Testis (tissue), 3 donors: ENCODE data around the gene KRTAP4-9. TPM values are rescaled to one million over a fixed set of nuclear protein-coding genes. Genes with fewer than 3 reads are reported as not detected.
"Not testable (repeated sequence)": the region's sequence is repeated elsewhere in the genome, so short reads cannot be mapped to it uniquely, and the experiment has no call there.

Experiments
- DNase-seq: peaks from one replicate; pipeline ENCODE4 v3.0.0-alpha.2; 2019
- H3K27ac ChIP-seq, 2 donors: fragments of 200-600 bp; sonication (generic); one replicate each; pipeline ENCODE4 v1.5.1; 2019
- H3K27me3 ChIP-seq: fragments of 200-600 bp; sonication (generic); one replicate; pipeline ENCODE4 v1.5.1; 2019
- H3K36me3 ChIP-seq: fragments of 200-600 bp; sonication (generic); one replicate; pipeline ENCODE4 v1.5.1; 2017; ENCODE audit warnings: low read depth; ENCODE audit errors: missing control alignments
- H3K4me1 ChIP-seq: fragments of 200-600 bp; sonication (generic); one replicate; pipeline ENCODE4 v1.5.1; 2019
- H3K4me3 ChIP-seq, 2 donors: fragments of 200-600 bp; sonication (generic); one replicate each; pipeline ENCODE4 v1.5.1; 2017 to 2019
- H3K9me3 ChIP-seq: fragments of 200-600 bp; sonication (generic); one replicate; pipeline ENCODE4 v1.5.1; 2017
- CTCF ChIP-seq, 3 experiments: fragments of 450-650 bp in 2 of 3; fragments of 200-600 bp in 1 of 3; sonication (generic) in 1 of 3; IDR thresholded peaks; one replicate each; pipeline ENCODE4 v1.5.1; 2016 to 2019; ENCODE audit warnings: antibody characterized with exemption in 3 of 3, mild to moderate bottlenecking in 2 of 3, moderate library complexity in 1 of 3
- POLR2A ChIP-seq: fragments of 450-650 bp; IDR thresholded peaks from one replicate; pipeline ENCODE4 v1.6.1; 2017; ENCODE audit warnings: antibody characterized with exemption, mild to moderate bottlenecking, moderate library complexity
- WGBS, 2 donors: methylation state at CpG; one replicate each; pipeline ENCODE4 v1.1.5; 2018; 5-methylcytosine and 5-hydroxymethylcytosine counted together
- intact Hi-C: fragments of 100-400 bp; cut with DNase I; formaldehyde crosslinking; loops from one replicate; pipeline ENCODE4 v1.15.1; 2023; ENCODE audit warnings: low total_unique reads
- polyA plus RNA-seq: library from polyadenylated mRNA; stranded (reverse); fragments of 350-450 nt; fragmentation: Illumina TruSeq; extraction: RNeasy Lipid Tissue Mini Kit (QIAGEN cat#74804); gene quantifications from one replicate; pipeline ENCODE4 v1.2.3, GENCODE V29; 2014; ENCODE audit warnings: low read depth, low replicate concordance; ENCODE audit not compliant: insufficient read depth
- total RNA-seq, 2 donors: library from RNA; depleted of rRNA; stranded (reverse); fragments of >200 nt; gene quantifications; one replicate each; pipeline ENCODE4 v1.2.3, GENCODE V29; 2016

KRTAP4-9 gene
- total and polyA plus RNA-seq, 3 donors from 2014 or later, result not detected

GRCh38 chr17:41061964-41062363 is 43.2 kb upstream of the KRTAP4-9 start:
- TF ChIP-seq POLR2A, result no peak
- no peak for TF ChIP-seq CTCF (IDR thresholded peaks at IDR 0.05)
- no peaks in the 10 kb centered on the region for H3K36me3 ChIP-seq
- H3K9me3 ChIP-seq, result no peaks in the 10 kb centered on the region
- no peak overlapping the region for H3K4me3 ChIP-seq
- peak overlapping the region in 1 of 2 donors; percentile 41 for H3K27ac ChIP-seq
- intact Hi-C loops, result no loop called here
- DNase-seq, result no peak
- H3K4me1 ChIP-seq, result no peaks in the 10 kb centered on the region
- WGBS, 2 donors, result 48 to 51% methylated on average over 1 of the region's 1 CpG
- no peaks in the 10 kb centered on the region for H3K27me3 ChIP-seq

DNA sequence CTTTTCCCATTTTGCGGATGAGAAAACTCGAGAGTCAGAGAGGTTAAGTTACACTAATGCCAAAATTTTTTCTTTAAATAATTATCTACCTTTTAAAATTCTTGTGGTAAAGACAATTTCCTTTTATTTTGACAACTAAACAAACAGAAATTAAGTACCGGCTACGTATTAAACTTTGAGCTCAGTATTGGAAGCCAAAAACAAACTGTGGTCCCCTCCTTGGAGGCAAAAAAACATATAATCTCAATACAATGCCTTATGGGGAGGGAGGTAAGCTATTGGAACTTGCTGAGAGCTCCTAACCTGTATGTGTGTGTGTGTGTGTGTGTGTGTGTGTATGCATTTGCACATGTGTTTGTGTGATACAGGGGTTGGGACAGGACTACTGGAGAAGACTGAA is 41.7 kb upstream of the KRTAP4-9 start:
- Histone ChIP-seq H3K4me1 (no peaks in the 10 kb centered on the region), H3K4me3 (no peak overlapping the region), H3K27ac (no peak overlapping the region), H3K9me3 (no peaks in the 10 kb centered on the region), H3K27me3 (no peaks in the 10 kb centered on the region), H3K36me3 (no peaks in the 10 kb centered on the region)
- TF ChIP-seq CTCF (IDR thresholded peaks at IDR 0.05), result no peak
- no peak for TF ChIP-seq POLR2A
- no peak for DNase-seq
- intact Hi-C loops, result no loop called here
- 85 to 88% methylated on average over 4 of the region's 4 CpGs for WGBS, 2 donors

DNA sequence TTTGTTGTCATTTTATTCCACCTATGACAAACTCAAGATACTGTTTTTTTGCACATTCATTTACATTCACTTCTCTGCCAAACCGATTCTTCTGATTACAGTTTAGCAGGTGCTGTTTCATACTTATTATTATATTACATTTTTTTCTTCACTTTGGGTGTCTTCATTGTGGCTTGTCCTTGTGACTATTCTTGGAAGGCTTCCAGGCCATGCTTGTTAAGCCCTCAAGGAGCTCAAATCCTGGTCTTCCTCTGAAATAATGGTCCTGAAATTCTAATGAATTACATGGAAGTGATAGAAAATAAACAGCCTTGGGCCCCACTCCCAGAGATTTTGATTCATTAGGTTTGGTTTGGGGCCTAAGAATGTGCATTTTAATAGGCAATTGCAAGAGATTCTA is 40.9 kb upstream of the KRTAP4-9 start:
- DNase-seq, result no peak
- Histone ChIP-seq H3K4me1 (no peaks in the 10 kb centered on the region), H3K9me3 (no peaks in the 10 kb centered on the region), H3K36me3 (no peaks in the 10 kb centered on the region), H3K4me3 (no peak overlapping the region), H3K27ac (no peak overlapping the region), H3K27me3 (no peaks in the 10 kb centered on the region)
- intact Hi-C loops, result no loop called here
- WGBS, 2 donors, result 91 to 96% methylated on average over 1 of the region's 1 CpG
- no peak for TF ChIP-seq POLR2A
- TF ChIP-seq CTCF (IDR thresholded peaks at IDR 0.05), result no peak

GRCh38 chr17:41065016-41065689 is 40.0 kb upstream of the KRTAP4-9 start:
- WGBS, 2 donors, result 57 to 71% methylated on average over 6 to 7 of the region's 16 CpGs
- intact Hi-C loops, result not testable (repeated sequence)

GRCh38 chr17:41065829-41066624 is 39.2 kb upstream of the KRTAP4-9 start, which contains the start of gene KRTAP2-4:
TSS of gene KRTAP2-4 (minus strand) at chr17:41065879. CDS start at chr17:41065845, 34 bp downstream.
- intact Hi-C loops, result no loop called here
- Histone ChIP-seq H3K27ac (no peak within 1 kb of the TSS), H3K4me3 (no peak within 1 kb of the TSS), H3K27me3 (no peaks in the 10 kb centered on the region), H3K4me1 (no peaks in the 10 kb centered on the region), H3K36me3 (no peaks in the 10 kb centered on the region), H3K9me3 (no peaks in the 10 kb centered on the region)
- 90 to 96% methylated on average over 5 of the region's 6 CpGs for WGBS, 2 donors
- no peak for TF ChIP-seq CTCF (IDR thresholded peaks at IDR 0.05)
- TF ChIP-seq POLR2A, result no peak
- no peak for DNase-seq

More at GRCh38 chr17:41065016-41065689, 40.0 kb upstream of the KRTAP4-9 start:
- H3K9me3 ChIP-seq, H3K27me3 ChIP-seq, DNase-seq, H3K4me1 ChIP-seq, H3K27ac ChIP-seq, H3K36me3 ChIP-seq, H3K4me3 ChIP-seq: not testable (repeated sequence)
